ENCODE results near the gene GPRIN2.
"Not testable (repeated sequence)": the region's sequence is repeated elsewhere in the genome, so short reads cannot be mapped to it uniquely, and the experiment has no call there.

GPRIN2 gene

DNA sequence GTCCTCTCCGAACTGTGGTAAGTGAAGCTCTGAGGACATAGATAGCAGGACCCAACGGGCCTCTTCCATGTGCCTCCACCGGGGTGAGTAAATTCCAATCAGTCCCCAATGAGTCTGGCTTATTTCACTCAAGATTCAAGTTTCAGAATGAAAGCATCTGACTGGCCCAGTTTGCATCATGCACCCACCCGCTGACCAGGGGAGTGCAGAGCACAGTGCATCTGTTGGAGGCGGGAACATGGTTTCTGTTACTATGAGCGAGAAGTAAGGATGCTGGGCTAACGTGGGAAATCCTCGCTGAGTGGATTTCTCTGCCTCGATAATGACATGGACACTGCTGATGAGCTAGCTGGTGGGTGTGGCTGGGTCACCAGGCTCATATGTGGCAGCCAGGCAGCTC is 10.7 kb upstream of the GPRIN2 start:
- DNase-seq (ENCODE audit: low spot score), result not testable (repeated sequence)

GRCh38 chr10:46565591-46566332 is 9.3 kb upstream of the GPRIN2 start:
- not testable (repeated sequence) for DNase-seq (ENCODE audit: low spot score)

GRCh38 chr10:46560952-46561351 is 4.5 kb upstream of the GPRIN2 start:
- DNase-seq (ENCODE audit: low spot score), result no peak

DNA sequence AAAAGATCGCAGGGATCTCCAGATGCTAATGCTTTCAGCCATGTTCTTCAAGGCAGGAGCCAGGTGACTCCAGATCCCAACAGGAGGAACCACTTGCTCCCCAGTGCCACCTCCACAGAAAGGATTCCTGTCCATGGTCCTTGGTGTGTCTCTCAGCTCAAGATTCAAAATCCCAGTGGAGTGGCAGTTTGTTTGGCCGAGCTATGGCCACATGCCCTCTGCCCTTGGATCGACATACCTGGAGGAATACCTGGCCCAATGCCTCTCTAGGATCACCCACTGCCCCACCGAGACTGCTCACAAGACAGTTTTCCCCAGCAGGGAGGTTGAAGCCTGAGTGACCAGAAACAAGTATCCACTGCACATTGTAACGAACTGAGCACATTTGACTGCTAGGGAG is 3.9 kb upstream of the GPRIN2 start:
- DNase-seq (ENCODE audit: low spot score), result no peak

- DNase-seq (ENCODE audit: low spot score), result no peak
Measured at GRCh38 chr10:46559231-46559671, 2.8 kb upstream of the GPRIN2 start.

GRCh38 chr10:46558392-46559185 is 2.1 kb upstream of the GPRIN2 start:
- peak; percentile 48 for DNase-seq (ENCODE audit: low spot score)

DNA sequence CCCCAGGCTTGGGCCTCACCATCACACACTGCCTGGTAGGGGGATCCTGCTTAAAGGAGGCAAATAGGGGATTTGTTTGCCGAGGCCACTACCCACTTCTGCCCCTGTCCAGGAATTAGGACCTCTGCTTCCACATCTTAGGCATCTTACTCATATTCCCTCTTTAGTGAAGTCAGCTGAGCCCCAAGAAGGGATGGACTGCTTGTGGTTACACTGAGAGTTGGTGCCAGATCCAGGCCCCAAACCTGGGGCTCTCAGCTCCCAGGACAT is 1.6 kb upstream of the GPRIN2 start:
- DNase-seq (ENCODE audit: low spot score), result no peak

DNA sequence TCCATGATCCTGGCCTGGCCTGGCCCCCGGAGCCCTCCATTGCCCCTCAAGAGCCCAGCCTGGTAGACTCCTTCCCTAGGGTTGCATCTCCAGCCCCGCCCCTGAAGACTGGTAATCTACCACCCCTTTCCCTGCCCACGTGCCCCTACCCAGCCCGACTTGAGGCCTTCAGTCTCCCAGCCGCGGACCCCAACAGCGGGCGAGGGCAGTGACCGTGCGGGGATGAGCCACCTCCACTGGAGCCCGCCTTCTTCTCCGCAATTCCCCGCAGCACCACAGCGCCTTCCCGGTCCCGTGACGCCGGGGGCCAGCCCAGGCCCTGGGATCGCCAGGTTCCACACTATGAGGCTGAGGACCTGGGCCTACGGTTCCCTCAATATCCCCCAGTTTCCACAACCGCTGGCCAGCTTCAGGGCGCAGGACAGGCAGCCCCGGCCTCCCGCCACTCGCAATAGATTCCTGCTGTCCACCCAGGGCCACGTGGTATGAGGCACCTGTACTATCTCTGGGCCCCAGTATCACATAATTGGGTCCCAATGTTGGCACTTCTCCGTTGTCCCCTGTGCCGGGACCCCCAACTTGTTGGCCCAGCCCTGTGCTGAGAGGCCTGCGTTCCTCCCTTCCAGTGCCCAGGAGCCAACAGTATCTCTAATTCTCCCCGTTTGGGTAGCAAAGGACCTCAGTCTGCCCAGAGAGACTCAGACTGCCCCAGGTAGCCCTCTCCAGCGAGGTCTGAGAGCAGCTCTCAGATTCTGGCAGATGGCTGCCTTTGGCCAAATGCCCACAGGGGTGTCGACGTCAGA is 1.1 kb upstream of the GPRIN2 start:
- DNase-seq (ENCODE audit: low spot score), result peak; percentile 62

GRCh38 chr10:46555713-46556514 is 544 bp downstream of the GPRIN2 start:
- DNase-seq (ENCODE audit: low spot score), result peak; percentile 87

DNA sequence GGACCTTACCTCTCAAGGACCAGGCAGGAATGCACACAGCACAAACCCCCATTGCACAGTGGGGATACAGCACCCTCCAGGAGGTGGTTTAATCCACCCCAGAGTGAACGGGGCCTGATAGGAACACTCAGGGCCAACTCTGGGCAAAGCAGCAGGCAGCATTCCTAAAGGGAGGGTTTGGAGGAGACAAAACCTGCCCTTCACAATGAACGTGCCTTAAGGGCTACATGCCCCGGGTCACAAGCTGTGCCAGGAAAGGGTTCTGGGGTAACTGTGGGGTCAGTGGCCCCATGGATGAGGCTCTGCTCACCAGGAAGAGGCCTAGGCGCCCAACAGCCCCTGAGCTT is 1.1 kb downstream of the GPRIN2 start:
- no peak for DNase-seq (ENCODE audit: low spot score)

- DNase-seq (ENCODE audit: low spot score), result no peak
Measured at GRCh38 chr10:46554166-46554781, 2.2 kb downstream of the GPRIN2 start.

DNA sequence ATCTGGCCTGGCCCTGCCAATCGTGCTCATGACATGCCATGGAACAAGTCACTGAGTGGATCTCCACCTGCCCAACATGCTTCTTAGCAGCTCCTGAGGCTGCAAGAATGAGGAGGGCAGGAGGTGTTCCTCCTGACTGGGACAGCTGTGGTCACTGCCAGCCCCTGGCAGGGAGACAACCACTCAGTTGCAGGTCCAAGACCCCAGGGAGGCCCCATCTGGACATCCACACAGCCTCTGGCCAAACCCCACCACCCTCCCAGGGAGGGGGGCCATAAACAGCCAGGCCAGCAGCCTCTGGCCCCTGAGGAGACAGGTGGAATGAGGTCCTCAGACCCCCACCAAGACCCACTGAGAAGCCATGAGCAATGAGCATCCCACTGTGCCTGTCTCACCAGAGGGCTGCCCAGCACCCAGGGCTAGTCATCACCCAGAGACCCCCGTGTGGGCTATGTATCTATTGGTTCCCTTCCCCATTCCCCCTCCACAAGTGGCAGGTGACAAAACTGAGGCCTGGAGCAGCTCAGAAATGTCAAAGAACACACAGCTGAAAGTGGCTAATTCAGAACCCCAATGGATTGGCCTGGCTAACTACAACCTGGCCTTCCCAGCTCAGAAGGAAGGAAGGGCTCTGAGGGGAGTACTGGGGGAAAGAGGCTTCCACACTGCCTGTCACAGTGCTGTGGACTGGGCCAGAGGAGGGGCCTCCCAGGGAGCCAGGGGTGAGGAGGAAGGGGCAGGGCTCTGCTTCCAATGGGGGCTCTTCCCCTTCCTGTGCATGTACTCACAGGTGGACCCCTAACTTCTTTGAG is 3.0 kb downstream of the GPRIN2 start:
- DNase-seq (ENCODE audit: low spot score), result peak; percentile 49

- peak; percentile 40 for DNase-seq (ENCODE audit: low spot score)
Measured at GRCh38 chr10:46552526-46553237, 3.8 kb downstream of the GPRIN2 start.

DNA sequence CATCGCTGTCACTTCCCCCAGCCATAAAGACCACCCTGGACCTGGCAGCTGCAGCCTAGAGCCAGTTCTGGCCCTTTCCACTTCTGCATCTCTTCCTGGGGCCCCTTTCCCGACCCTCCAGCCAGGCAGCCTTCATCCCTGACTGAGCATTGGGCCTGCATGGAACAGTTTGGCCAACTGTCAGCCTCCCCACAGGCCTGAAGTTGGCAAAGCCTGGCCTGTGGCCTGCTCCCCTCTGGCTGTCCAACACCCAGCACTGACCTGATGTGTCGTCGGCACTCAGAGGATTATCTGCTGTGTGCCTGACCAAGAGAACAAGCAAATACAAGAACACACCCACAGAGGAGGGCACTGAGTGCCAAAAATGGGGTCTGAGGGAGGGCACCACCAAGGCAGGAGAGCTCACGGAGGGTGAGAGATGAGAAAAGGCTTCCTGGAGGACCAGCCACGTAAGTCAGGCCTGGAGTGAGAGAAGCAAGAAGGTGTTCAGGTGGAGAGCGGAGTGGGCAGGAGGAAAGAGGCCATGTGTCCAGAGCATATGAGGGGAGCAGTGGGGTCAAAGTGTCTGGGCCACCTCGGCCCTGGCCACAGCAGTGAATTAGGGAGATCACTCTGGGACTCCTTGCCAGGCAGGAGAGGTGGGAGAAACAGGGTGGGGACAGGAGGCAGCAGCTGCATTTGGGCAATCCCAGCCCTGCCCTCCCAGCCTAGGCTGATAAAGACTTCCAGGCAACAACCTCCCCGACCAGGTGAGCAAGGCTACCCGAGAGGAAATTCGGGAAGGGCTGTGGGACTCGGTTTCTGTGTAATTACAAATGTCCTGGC is 4.5 kb downstream of the GPRIN2 start:
- peak; percentile 48 for DNase-seq (ENCODE audit: low spot score)

- peak; percentile 41 for DNase-seq (ENCODE audit: low spot score)
Measured at GRCh38 chr10:46550795-46551700, 5.4 kb downstream of the GPRIN2 start.

- peak; percentile 44 for DNase-seq (ENCODE audit: low spot score)
Measured at GRCh38 chr10:46550076-46550790, 6.2 kb downstream of the GPRIN2 start.

Measured in ecto neural progenitor cell (in vitro differentiated cells).